ENCODE data around the gene MED25.

Gene MED25

DNA sequence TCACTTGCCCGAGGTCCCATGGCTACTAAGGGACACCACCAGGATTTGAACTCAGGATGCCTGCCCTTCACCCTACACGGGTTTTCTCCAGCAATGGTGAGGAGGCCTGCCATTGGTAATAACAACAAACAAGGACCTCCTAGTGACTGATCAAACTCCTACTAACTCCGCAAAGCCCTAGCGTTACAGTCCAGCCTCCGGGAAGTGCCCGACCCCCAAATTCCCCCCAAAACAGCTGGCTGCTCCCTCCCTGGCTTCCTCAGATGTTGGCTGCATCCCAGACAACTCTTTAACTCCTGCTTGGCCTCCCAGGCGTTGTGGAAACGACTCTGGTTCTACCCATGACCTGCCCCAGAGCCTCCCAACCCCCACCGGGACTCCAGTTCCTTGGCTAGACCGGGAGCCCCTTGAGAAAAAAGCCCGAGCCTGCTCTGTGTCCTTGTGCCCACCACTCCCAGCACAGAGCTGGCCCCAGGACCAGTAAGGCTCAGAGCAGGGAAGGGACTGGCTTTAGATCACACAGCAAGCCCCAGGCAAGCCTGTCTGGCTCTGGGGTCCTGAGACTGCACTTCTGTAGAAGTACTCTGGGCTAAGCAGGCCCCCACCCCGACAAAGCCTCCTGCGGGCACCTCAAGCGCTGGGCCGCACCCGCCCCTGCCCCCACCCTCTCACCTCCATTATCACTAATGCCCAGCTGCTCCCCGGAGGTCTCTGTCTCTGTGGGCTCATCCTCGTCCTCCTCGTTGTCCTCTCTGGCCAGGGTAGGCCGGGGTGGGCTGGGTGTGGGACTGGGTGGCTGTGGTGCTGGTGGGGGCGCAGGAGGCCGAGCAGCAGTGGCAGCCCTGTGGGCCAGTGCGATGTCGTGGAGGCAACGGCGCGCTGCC is 54.4 kb downstream of the MED25 start:
- H3K4me3 ChIP-seq (ENCODE audit: control insufficient read depth, low read depth, low read length): no peak overlapping the region
- DNase-seq (ENCODE audit: low read depth): no peak
- TF ChIP-seq, protein P1, sequence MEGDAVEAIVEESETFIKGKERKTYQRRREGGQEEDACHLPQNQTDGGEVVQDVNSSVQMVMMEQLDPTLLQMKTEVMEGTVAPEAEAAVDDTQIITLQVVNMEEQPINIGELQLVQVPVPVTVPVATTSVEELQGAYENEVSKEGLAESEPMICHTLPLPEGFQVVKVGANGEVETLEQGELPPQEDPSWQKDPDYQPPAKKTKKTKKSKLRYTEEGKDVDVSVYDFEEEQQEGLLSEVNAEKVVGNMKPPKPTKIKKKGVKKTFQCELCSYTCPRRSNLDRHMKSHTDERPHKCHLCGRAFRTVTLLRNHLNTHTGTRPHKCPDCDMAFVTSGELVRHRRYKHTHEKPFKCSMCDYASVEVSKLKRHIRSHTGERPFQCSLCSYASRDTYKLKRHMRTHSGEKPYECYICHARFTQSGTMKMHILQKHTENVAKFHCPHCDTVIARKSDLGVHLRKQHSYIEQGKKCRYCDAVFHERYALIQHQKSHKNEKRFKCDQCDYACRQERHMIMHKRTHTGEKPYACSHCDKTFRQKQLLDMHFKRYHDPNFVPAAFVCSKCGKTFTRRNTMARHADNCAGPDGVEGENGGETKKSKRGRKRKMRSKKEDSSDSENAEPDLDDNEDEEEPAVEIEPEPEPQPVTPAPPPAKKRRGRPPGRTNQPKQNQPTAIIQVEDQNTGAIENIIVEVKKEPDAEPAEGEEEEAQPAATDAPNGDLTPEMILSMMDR (conservative IDR thresholded peaks at IDR 0.05; ENCODE audit: control insufficient read depth, insufficient read depth, low read depth, low read length): no peak

DNA sequence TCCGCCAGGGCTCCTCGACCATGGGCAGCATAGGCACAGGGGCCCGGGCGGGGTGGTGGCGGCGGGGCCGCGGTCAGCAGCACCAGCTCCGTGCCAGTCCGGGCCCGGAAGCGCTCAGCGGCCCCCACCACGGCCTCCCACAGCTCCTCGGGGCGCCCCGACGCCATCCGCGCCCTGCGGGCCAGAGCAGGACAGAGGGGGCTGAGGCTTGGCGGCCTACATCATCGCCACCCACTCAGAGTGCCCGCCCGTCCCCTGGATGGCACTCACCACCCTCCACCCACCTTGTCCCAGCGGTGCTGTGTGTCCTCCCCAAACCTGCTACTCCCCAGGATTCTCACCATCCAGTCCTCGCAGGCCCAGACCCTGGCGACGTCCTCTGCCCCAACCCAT is 55.0 kb downstream of the MED25 start:
- H3K4me3 ChIP-seq (ENCODE audit: control insufficient read depth, low read depth, low read length): no peak overlapping the region
- DNase-seq (ENCODE audit: low read depth): no peak
- TF ChIP-seq, protein P1 (conservative IDR thresholded peaks at IDR 0.05; ENCODE audit: control insufficient read depth, insufficient read depth, low read depth, low read length): no peak

DNA sequence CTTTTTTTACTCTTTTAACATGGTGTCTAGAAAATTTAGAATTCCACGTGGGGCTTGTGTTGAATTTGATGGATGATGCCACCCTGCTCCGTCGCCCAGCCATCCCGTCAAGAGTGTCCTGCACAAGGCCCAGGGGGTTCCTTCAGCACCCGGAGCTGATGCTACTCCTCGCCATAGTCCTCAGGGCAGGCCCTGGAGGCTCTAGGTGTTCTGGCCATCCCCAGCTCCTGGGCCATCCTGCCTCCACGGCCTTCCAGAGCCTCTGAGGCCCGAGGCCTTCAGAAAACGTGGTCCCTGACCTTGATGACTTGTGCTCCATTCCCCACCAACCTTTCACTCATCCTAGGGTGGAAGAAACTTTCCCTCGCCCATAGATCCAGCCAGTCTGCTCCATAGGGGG is 55.7 kb downstream of the MED25 start:
- H3K4me3 ChIP-seq (ENCODE audit: control insufficient read depth, low read depth, low read length): no peak overlapping the region
- no peak for DNase-seq (ENCODE audit: low read depth)
- TF ChIP-seq, protein P1 (conservative IDR thresholded peaks at IDR 0.05; ENCODE audit: control insufficient read depth, insufficient read depth, low read depth, low read length): no peak

DNA sequence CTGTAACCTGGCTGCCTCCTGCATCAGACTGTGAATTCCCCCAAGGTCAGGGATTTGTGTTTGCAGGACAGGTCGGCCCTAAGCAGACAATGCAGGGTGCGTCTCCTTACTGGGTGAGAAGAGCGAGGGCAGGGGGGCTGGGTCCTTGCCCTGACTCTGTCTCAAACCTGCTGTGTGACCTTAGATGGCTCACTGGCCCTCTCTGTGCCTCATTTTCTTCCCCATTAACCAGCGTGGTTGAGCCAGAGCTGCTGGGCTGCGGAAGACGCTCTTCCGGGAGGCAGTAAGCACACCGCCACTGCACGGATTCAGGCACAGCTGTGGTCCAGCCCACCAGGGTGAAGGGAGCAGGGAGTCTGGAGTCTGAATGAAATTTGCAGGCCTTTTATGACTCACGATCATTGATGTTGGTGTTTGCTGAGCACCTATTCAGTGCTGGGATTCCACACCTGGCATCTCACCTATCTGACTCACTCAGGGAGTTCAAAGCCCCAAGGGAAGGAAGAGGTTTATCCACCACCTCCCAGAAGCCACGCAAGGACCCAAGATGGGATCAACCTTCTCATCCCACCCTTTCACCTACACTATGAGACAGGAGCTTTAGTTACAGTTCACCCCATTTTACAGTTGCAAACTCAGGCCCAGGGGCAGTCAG is 56.5 kb downstream of the MED25 start:
- DNase-seq (ENCODE audit: low read depth): no peak
- TF ChIP-seq, protein P1 (conservative IDR thresholded peaks at IDR 0.05; ENCODE audit: control insufficient read depth, insufficient read depth, low read depth, low read length): no peak
- H3K4me3 ChIP-seq (ENCODE audit: control insufficient read depth, low read depth, low read length): no peak overlapping the region

DNA sequence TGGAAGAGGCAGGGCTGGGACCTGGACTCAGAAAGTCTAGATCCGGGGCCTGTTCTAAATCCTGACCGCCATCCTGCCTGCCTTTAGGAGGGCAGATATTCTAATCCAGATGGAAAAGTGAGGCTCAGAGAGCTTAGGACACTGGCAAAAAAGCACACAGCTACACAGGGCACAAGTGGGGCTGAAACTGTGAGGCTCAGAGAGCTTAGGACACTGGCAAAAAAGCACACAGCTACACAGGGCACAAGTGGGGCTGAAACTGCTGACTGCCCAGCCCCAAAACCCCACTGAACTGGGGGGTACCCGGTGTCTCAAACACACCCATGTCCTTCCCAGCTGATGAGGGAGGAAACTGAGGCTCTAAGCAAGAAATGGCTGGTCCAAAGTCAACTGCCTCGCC is 57.1 kb downstream of the MED25 start:
- peak overlapping the region; percentile 98 for H3K4me3 ChIP-seq (ENCODE audit: control insufficient read depth, low read depth, low read length)
- DNase-seq (ENCODE audit: low read depth): no peak
- TF ChIP-seq, protein P1 (conservative IDR thresholded peaks at IDR 0.05; ENCODE audit: control insufficient read depth, insufficient read depth, low read depth, low read length): no peak

DNA sequence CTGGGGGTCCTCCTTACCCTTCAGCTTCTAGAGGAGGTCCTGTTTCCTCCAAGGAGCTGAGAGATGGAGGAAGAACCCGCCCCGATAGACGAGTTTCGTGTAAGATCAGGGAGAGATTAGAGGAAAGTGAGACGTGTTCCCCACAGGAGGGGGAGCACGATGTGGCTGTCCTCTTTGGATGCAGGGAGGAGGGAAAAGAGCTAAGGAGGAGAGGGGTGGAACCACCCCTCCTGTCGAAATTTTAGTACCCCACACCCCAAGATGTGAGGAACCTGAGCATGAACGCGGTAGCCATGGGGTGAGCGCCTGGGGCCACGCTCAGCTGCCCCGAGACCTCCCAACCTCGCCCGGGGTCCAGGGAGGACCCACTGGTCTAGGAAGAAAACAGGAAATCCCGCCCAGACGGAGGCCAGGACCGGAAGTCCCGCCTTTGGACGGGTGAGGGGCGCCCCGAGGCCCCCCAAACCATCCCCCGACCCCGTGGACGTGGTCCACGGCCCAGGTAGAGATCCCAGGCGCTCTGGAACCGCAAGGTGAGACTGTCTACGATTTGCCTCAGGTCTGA is 57.9 kb downstream of the MED25 start:
- TF ChIP-seq, protein P1 (conservative IDR thresholded peaks at IDR 0.05; ENCODE audit: control insufficient read depth, insufficient read depth, low read depth, low read length): no peak
- peak overlapping the region; percentile 98 for H3K4me3 ChIP-seq (ENCODE audit: control insufficient read depth, low read depth, low read length)
- no peak for DNase-seq (ENCODE audit: low read depth)
